Measurements from ENCODE around the gene PDE6B.

PDE6B gene

DNA sequence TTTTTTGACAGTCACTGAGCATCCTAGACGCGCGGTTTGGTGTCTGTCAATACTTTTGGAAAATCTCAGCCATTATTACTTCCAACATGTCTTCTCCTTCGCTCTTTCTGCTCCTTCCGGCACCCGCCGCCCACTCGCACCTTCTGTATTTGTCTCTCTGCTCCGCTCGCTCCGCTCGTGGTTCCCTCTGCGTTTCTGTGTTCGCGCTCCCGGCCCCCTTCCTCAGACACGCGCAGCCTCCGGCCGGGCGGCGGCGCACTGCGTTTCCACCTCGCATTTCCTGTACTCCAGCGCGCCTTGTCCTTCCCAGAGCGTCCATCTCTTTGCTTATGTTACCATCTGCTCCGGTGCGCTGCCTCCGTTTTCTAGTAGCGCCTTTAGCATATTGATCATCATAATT lies 21.1 kb downstream of the PDE6B start:
- 0 out of 2 replicates have a peak, but pooled peaks cover 5% of the 10 kb centered on the region for H3K9me3 ChIP-seq (ENCODE audit: control insufficient read depth, insufficient read depth, low read depth, low read length)

DNA sequence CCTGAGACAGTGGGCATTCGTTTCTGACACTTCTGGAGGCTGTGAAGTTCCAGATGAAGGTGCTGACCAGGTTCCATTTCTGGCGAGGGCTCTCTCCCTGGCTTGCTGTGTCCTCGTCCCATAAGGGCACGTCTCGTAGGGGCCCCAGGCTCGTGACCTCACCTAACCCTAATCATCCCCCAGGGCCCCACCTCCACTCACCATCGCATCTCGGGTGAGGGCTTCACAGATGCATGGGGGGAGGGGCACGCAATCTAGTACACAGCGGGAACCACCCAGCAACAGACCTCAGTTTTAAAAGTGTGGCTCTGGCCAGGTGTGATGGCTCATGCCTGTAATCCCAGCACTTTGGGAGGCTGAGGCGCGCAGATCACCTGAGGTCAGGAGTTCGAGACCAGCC lies 22.1 kb downstream of the PDE6B start:
- Histone ChIP-seq H3K9me3 (ENCODE audit: control insufficient read depth, insufficient read depth, low read depth, low read length) (no peaks in the 10 kb centered on the region), H3K27ac (ENCODE audit: low read depth, low read length) (no peak overlapping the region), H3K4me3 (ENCODE audit: low read depth, low read length) (no peak overlapping the region), H3K4me1 (ENCODE audit: control insufficient read depth, insufficient read depth, low read length) (peaks cover 11% of the 10 kb centered on the region), H3K9ac (ENCODE audit: low read length) (no peak overlapping the region), H3K36me3 (ENCODE audit: control insufficient read depth, insufficient read depth, low read length) (no peaks in the 10 kb centered on the region), H3K27me3 (ENCODE audit: control insufficient read depth, insufficient read depth, low read length) (no peaks in the 10 kb centered on the region)

More for the DNA sequence above, 21.1 kb downstream of the PDE6B start:
- Histone ChIP-seq H3K27ac (ENCODE audit: low read depth, low read length) (no peak overlapping the region), H3K4me1 (ENCODE audit: control insufficient read depth, insufficient read depth, low read length) (peaks cover 11% of the 10 kb centered on the region), H3K27me3 (ENCODE audit: control insufficient read depth, insufficient read depth, low read length) (no peaks in the 10 kb centered on the region), H3K36me3 (ENCODE audit: control insufficient read depth, insufficient read depth, low read length) (no peaks in the 10 kb centered on the region), H3K9ac (ENCODE audit: low read length) (no peak overlapping the region), H3K4me3 (ENCODE audit: low read depth, low read length) (no peak overlapping the region)

- Histone ChIP-seq H3K27me3 (ENCODE audit: control insufficient read depth, insufficient read depth, low read length) (no peaks in the 10 kb centered on the region), H3K36me3 (ENCODE audit: control insufficient read depth, insufficient read depth, low read length) (no peaks in the 10 kb centered on the region), H3K9ac (ENCODE audit: low read length) (no peak overlapping the region), H3K4me1 (ENCODE audit: control insufficient read depth, insufficient read depth, low read length) (peaks cover 11% of the 10 kb centered on the region), H3K27ac (ENCODE audit: low read depth, low read length) (no peak overlapping the region), H3K4me3 (ENCODE audit: low read depth, low read length) (no peak overlapping the region), H3K9me3 (ENCODE audit: control insufficient read depth, insufficient read depth, low read depth, low read length) (no peaks in the 10 kb centered on the region)
These were observed 23.4 kb downstream of the PDE6B start for GRCh38 chr4:648579-649292.

- Histone ChIP-seq H3K36me3 (ENCODE audit: control insufficient read depth, insufficient read depth, low read length) (no peaks in the 10 kb centered on the region), H3K4me1 (ENCODE audit: control insufficient read depth, insufficient read depth, low read length) (peaks cover 11% of the 10 kb centered on the region), H3K9me3 (ENCODE audit: control insufficient read depth, insufficient read depth, low read depth, low read length) (no peaks in the 10 kb centered on the region), H3K27ac (ENCODE audit: low read depth, low read length) (no peak overlapping the region), H3K9ac (ENCODE audit: low read length) (no peak overlapping the region), H3K27me3 (ENCODE audit: control insufficient read depth, insufficient read depth, low read length) (no peaks in the 10 kb centered on the region), H3K4me3 (ENCODE audit: low read depth, low read length) (no peak overlapping the region)
These were observed 23.9 kb downstream of the PDE6B start for GRCh38 chr4:649293-649625.

GRCh38 chr4:649751-650310 lies 24.5 kb downstream of the PDE6B start:
- H3K9me3 ChIP-seq (ENCODE audit: control insufficient read depth, insufficient read depth, low read depth, low read length), result no peaks in the 10 kb centered on the region
- H3K27ac ChIP-seq (ENCODE audit: low read depth, low read length), result no peak overlapping the region
- no peak overlapping the region for H3K4me3 ChIP-seq (ENCODE audit: low read depth, low read length)
- H3K9ac ChIP-seq (ENCODE audit: low read length), result no peak overlapping the region
- no peaks in the 10 kb centered on the region for H3K36me3 ChIP-seq (ENCODE audit: control insufficient read depth, insufficient read depth, low read length)
- no peaks in the 10 kb centered on the region for H3K27me3 ChIP-seq (ENCODE audit: control insufficient read depth, insufficient read depth, low read length)
- H3K4me1 ChIP-seq (ENCODE audit: control insufficient read depth, insufficient read depth, low read length), result peaks cover 11% of the 10 kb centered on the region

DNA sequence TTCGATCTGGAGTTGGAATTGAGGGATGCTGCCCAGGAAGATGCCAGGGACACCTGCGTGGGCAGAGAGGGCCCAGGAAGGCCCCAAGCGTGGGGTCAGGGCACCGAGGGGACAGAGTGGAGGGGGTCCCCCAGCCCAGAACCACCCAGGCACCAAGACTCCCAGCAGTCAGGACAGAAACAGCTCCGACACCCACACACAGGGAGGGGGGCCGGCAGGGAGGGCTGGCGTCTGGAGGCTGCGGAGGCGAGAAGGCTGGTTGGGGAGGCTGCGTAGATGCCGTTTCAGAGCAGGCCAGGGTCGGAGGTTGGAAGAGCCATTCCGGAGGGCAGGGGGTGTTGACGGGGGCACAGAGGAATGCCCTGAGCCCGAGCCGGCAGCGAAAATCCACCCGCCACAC lies 25.1 kb downstream of the PDE6B start:
- Histone ChIP-seq H3K9ac (ENCODE audit: low read length) (no peak overlapping the region), H3K4me3 (ENCODE audit: low read depth, low read length) (no peak overlapping the region), H3K27me3 (ENCODE audit: control insufficient read depth, insufficient read depth, low read length) (no peaks in the 10 kb centered on the region), H3K27ac (ENCODE audit: low read depth, low read length) (no peak overlapping the region), H3K4me1 (ENCODE audit: control insufficient read depth, insufficient read depth, low read length) (peaks cover 11% of the 10 kb centered on the region), H3K9me3 (ENCODE audit: control insufficient read depth, insufficient read depth, low read depth, low read length) (no peaks in the 10 kb centered on the region), H3K36me3 (ENCODE audit: control insufficient read depth, insufficient read depth, low read length) (no peaks in the 10 kb centered on the region)

- H3K9me3 ChIP-seq (ENCODE audit: control insufficient read depth, insufficient read depth, low read depth, low read length), result no peaks in the 10 kb centered on the region
- no peaks in the 10 kb centered on the region for H3K27me3 ChIP-seq (ENCODE audit: control insufficient read depth, insufficient read depth, low read length)
- no peaks in the 10 kb centered on the region for H3K36me3 ChIP-seq (ENCODE audit: control insufficient read depth, insufficient read depth, low read length)
- H3K27ac ChIP-seq (ENCODE audit: low read depth, low read length), result no peak overlapping the region
- no peak overlapping the region for H3K4me3 ChIP-seq (ENCODE audit: low read depth, low read length)
- H3K9ac ChIP-seq (ENCODE audit: low read length), result no peak overlapping the region
- H3K4me1 ChIP-seq (ENCODE audit: control insufficient read depth, insufficient read depth, low read length), result peaks cover 11% of the 10 kb centered on the region
These were observed 25.8 kb downstream of the PDE6B start for GRCh38 chr4:650951-651883.

DNA sequence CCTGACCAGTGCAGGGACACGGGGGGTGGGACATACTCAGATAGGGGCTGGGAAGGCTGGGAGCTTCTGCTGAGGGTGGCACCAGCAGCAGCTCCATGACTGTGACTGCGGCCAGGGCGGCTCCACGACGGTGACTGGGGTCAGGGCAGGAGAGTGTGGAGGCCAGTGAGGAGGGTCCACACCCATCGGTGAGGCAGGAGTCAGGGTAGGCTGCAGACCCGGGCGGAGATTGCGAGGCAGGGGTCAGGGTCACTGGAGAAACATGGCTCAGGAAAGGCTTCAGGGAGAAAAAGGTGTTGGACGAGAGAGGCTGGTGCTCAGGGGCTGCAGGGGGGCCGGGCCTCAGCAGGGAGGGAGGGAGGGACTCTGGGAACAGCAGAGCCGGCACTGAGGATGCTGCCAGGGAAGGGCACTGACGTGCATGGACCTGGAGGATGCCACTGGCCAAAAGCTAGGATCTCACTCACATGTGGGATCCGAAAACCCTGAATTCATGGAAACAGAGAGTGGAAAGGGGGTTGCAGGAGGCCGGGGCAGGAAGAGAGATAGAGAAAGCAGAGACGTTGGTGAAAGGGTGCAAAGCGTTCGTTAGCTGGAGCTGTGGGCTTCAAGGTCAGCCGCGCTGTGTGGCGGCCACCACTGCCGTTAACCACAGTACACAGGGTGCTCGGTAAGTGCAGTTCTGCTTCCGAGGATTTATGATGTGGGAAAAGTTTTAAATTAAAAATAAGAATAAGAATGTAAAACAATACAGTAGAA lies 26.7 kb downstream of the PDE6B start:
- H3K4me1 ChIP-seq (ENCODE audit: control insufficient read depth, insufficient read depth, low read length), result peaks cover 11% of the 10 kb centered on the region
- no peaks in the 10 kb centered on the region for H3K9me3 ChIP-seq (ENCODE audit: control insufficient read depth, insufficient read depth, low read depth, low read length)
- H3K27me3 ChIP-seq (ENCODE audit: control insufficient read depth, insufficient read depth, low read length), result no peaks in the 10 kb centered on the region
- no peaks in the 10 kb centered on the region for H3K36me3 ChIP-seq (ENCODE audit: control insufficient read depth, insufficient read depth, low read length)
- H3K27ac ChIP-seq (ENCODE audit: low read depth, low read length), result no peak overlapping the region
- H3K9ac ChIP-seq (ENCODE audit: low read length), result no peak overlapping the region
- H3K4me3 ChIP-seq (ENCODE audit: low read depth, low read length), result no peak overlapping the region

- no peak overlapping the region for H3K4me3 ChIP-seq (ENCODE audit: low read depth, low read length)
- no peaks in the 10 kb centered on the region for H3K36me3 ChIP-seq (ENCODE audit: control insufficient read depth, insufficient read depth, low read length)
- H3K4me1 ChIP-seq (ENCODE audit: control insufficient read depth, insufficient read depth, low read length), result peaks cover 7% of the 10 kb centered on the region
- H3K9me3 ChIP-seq (ENCODE audit: control insufficient read depth, insufficient read depth, low read depth, low read length), result no peaks in the 10 kb centered on the region
- no peaks in the 10 kb centered on the region for H3K27me3 ChIP-seq (ENCODE audit: control insufficient read depth, insufficient read depth, low read length)
- no peak overlapping the region for H3K9ac ChIP-seq (ENCODE audit: low read length)
- H3K27ac ChIP-seq (ENCODE audit: low read depth, low read length), result no peak overlapping the region
These were observed 27.9 kb downstream of the PDE6B start for GRCh38 chr4:653080-653821.

GRCh38 chr4:653831-654502 lies 28.6 kb downstream of the PDE6B start:
- Histone ChIP-seq H3K27ac (ENCODE audit: low read depth, low read length) (no peak overlapping the region), H3K4me1 (ENCODE audit: control insufficient read depth, insufficient read depth, low read length) (no peaks in the 10 kb centered on the region), H3K4me3 (ENCODE audit: low read depth, low read length) (no peak overlapping the region), H3K9ac (ENCODE audit: low read length) (no peak overlapping the region), H3K9me3 (ENCODE audit: control insufficient read depth, insufficient read depth, low read depth, low read length) (no peaks in the 10 kb centered on the region), H3K36me3 (ENCODE audit: control insufficient read depth, insufficient read depth, low read length) (no peaks in the 10 kb centered on the region; the same call in 1 of the 2 replicates), H3K27me3 (ENCODE audit: control insufficient read depth, insufficient read depth, low read length) (no peaks in the 10 kb centered on the region)

Measured in HUES6 (cell line).